ENCODE data around the gene MPPED1.

MPPED1 gene

GRCh38 chr22:43449831-43450225 is 38.0 kb downstream of the MPPED1 start:
- DNase-seq, result no peak

GRCh38 chr22:43451371-43452050 is 39.7 kb downstream of the MPPED1 start:
- no peak for DNase-seq

GRCh38 chr22:43455846-43456245 is 44.0 kb downstream of the MPPED1 start:
- DNase-seq, result no peak

- DNase-seq, result no peak
Measured at GRCh38 chr22:43457002-43457401, 45.2 kb downstream of the MPPED1 start.

- no peak for DNase-seq
Measured at GRCh38 chr22:43462701-43463100, 50.9 kb downstream of the MPPED1 start.

- DNase-seq, result no peak
Measured at GRCh38 chr22:43464809-43465208, 53.0 kb downstream of the MPPED1 start.

GRCh38 chr22:43465291-43466015 is 53.6 kb downstream of the MPPED1 start:
- DNase-seq, result no peak

GRCh38 chr22:43466710-43467109 is 54.9 kb downstream of the MPPED1 start:
- DNase-seq, result no peak

GRCh38 chr22:43467216-43467940 is 55.6 kb downstream of the MPPED1 start:
- no peak for DNase-seq

- no peak for DNase-seq
Measured at GRCh38 chr22:43470253-43470652, 58.4 kb downstream of the MPPED1 start.

- DNase-seq, result no peak
Measured at GRCh38 chr22:43470941-43471585, 59.2 kb downstream of the MPPED1 start.

- no peak for DNase-seq
Measured at GRCh38 chr22:43471606-43472135, 59.9 kb downstream of the MPPED1 start.

GRCh38 chr22:43473031-43473430 is 61.2 kb downstream of the MPPED1 start:
- no peak for DNase-seq

- no peak for DNase-seq
Measured at GRCh38 chr22:43473441-43473840, 61.6 kb downstream of the MPPED1 start.

GRCh38 chr22:43474161-43475101 is 62.6 kb downstream of the MPPED1 start:
- DNase-seq, result no peak

GRCh38 chr22:43475549-43476076 is 63.8 kb downstream of the MPPED1 start:
- DNase-seq, result no peak

GRCh38 chr22:43476341-43476740 is 64.5 kb downstream of the MPPED1 start:
- DNase-seq, result no peak

GRCh38 chr22:43476751-43477725 is 65.2 kb downstream of the MPPED1 start:
- DNase-seq, result no peak

- DNase-seq, result no peak
Measured at GRCh38 chr22:43477966-43478365, 66.2 kb downstream of the MPPED1 start.

GRCh38 chr22:43478621-43479300 is 66.9 kb downstream of the MPPED1 start:
- no peak for DNase-seq

Data from stimulated activated CD4-positive, alpha-beta T cell treated with anti-CD3 and anti-CD28 coated beads, Interleukin-2, amount 100 ng/mL, for 48 hours (primary cell).